ENCODE data around the gene TDRKH.

The TDRKH gene

DNA sequence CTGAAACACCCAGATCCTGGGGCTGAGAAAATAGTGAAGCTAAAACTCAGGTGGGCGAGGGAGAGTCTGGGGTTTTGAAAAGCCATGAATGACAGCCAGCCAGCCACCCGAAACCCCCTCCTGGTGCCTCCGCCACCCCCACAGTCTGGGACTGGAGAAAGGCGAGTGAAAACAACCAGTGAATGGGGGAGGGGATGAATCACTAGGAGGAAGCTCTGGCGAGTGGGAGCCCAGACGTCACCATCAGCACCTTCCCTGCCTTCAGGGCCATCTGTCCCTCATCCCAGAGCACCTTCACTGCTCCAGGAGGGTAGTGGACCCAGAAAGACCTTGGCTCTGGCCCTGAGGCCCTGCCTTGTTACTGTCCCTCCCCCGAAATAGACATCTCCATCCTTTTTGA lies 32.1 kb upstream of the TDRKH start:
- H3K79me2 ChIP-seq (ENCODE audit: low read length), result no peaks in the 10 kb centered on the region
- TF ChIP-seq EZH2phosphoT487 (IDR thresholded peaks at IDR 0.05; ENCODE audit: low read length), result no peak
- DNase-seq, result no peak
- no peak overlapping the region for H3K4me3 ChIP-seq (ENCODE audit: low read length)
- no peaks in the 10 kb centered on the region for H3K36me3 ChIP-seq (replicated peaks; ENCODE audit: insufficient read depth, low read length)
- no peak overlapping the region for H3K27ac ChIP-seq (ENCODE audit: low read length)
- no peaks in the 10 kb centered on the region for H4K20me1 ChIP-seq (ENCODE audit: insufficient read depth, low read length)
- H3K4me2 ChIP-seq (ENCODE audit: low read depth, low read length), result no peak overlapping the region
- no peak overlapping the region for H2AFZ ChIP-seq (ENCODE audit: low read length)
- no peaks in the 10 kb centered on the region for H3K9me3 ChIP-seq (replicated peaks; ENCODE audit: insufficient read depth, low read length)
- no peaks in the 10 kb centered on the region for H3F3A ChIP-seq (ENCODE audit: insufficient read depth, low read length)
- no peaks in the 10 kb centered on the region for H3K9me2 ChIP-seq (replicated peaks; ENCODE audit: insufficient read depth, low read length)
- no peak overlapping the region for H3K9ac ChIP-seq (ENCODE audit: low read length)
- no peaks in the 10 kb centered on the region for H3K27me3 ChIP-seq (replicated peaks; ENCODE audit: insufficient read depth, low read length)
- H3K4me1 ChIP-seq (ENCODE audit: low read length), result peaks cover 23% of the 10 kb centered on the region

DNA sequence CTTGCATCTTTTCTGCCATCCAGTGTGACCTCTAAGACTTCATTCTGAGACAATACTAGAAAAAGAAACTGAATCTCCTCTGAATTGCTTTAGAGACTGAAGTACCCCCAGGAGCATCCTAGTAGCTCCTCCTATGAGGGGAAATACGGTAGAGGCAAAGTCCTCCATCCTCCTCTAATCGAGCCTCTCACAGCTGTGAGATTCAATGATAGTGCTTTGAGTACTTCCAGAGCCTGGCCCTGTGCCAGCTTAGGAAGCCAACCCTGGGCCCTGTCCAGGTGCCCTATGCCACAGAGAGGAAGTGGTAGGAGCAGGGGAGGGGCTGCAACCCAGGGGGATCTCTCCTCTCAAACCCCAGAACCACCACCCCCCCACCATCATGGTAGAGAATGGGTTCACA lies 30.6 kb upstream of the TDRKH start:
- no peak overlapping the region for H3K4me2 ChIP-seq (ENCODE audit: low read depth, low read length)
- H3K9me3 ChIP-seq (replicated peaks; ENCODE audit: insufficient read depth, low read length), result no peaks in the 10 kb centered on the region
- H4K20me1 ChIP-seq (ENCODE audit: insufficient read depth, low read length), result no peaks in the 10 kb centered on the region
- H3K9ac ChIP-seq (ENCODE audit: low read length), result no peak overlapping the region
- H2AFZ ChIP-seq (ENCODE audit: low read length), result peak overlapping the region; percentile 7; the same call in 1 of the 2 replicates
- no peaks in the 10 kb centered on the region for H3K36me3 ChIP-seq (replicated peaks; ENCODE audit: insufficient read depth, low read length)
- DNase-seq, result peak; percentile 52
- H3K27me3 ChIP-seq (replicated peaks; ENCODE audit: insufficient read depth, low read length), result no peaks in the 10 kb centered on the region
- H3F3A ChIP-seq (ENCODE audit: insufficient read depth, low read length), result no peaks in the 10 kb centered on the region
- H3K4me3 ChIP-seq (ENCODE audit: low read length), result no peak overlapping the region
- H3K79me2 ChIP-seq (ENCODE audit: low read length), result no peaks in the 10 kb centered on the region
- no peak overlapping the region for H3K27ac ChIP-seq (ENCODE audit: low read length)
- H3K9me2 ChIP-seq (replicated peaks; ENCODE audit: insufficient read depth, low read length), result no peaks in the 10 kb centered on the region
- TF ChIP-seq EZH2 (optimal IDR thresholded peaks at IDR 0.05; ENCODE audit: low read depth, low read length) (no peak), EZH2phosphoT487 (IDR thresholded peaks at IDR 0.05; ENCODE audit: low read length) (no peak)
- TF ChIP-seq, protein P1, sequence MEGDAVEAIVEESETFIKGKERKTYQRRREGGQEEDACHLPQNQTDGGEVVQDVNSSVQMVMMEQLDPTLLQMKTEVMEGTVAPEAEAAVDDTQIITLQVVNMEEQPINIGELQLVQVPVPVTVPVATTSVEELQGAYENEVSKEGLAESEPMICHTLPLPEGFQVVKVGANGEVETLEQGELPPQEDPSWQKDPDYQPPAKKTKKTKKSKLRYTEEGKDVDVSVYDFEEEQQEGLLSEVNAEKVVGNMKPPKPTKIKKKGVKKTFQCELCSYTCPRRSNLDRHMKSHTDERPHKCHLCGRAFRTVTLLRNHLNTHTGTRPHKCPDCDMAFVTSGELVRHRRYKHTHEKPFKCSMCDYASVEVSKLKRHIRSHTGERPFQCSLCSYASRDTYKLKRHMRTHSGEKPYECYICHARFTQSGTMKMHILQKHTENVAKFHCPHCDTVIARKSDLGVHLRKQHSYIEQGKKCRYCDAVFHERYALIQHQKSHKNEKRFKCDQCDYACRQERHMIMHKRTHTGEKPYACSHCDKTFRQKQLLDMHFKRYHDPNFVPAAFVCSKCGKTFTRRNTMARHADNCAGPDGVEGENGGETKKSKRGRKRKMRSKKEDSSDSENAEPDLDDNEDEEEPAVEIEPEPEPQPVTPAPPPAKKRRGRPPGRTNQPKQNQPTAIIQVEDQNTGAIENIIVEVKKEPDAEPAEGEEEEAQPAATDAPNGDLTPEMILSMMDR (IDR thresholded peaks at IDR 0.05; ENCODE audit: low read length), result no peak
- peaks cover 38% of the 10 kb centered on the region for H3K4me1 ChIP-seq (ENCODE audit: low read length)

DNA sequence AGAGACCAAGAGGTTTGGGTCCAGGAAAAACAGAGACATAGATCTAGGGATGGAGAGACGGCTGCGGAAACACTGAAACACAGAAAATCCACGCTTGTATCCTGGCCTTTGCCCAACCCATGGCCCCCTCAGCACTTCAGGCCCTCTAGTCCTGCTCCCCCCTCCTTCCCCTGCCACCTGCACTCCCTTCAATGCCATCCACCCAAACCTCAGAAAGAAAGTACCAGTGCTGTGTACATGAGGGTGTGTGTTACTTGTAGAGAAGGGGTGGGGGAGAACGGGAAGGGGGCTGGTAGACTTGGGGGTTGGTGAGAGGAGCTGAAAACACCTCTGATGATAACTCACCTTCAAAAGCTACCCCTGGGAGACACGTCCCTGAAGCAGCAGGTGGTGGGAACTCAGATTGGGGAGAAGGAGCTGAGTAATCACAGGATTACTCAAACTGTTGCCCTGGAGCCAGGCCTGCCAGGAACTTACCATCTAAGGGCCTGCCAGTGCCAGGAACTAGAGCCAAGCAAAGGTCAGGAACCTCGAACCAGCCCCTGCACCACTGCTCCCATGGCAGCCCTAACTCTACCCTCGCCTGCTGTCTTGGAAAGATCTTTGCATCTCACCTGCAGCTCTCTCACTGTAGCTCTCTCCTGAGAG lies 29.8 kb upstream of the TDRKH start:
- Histone ChIP-seq H3K79me2 (ENCODE audit: low read length) (no peaks in the 10 kb centered on the region), H3K9ac (ENCODE audit: low read length) (no peak overlapping the region), H3K4me1 (ENCODE audit: low read length) (peaks cover 46% of the 10 kb centered on the region), H3K9me3 (replicated peaks; ENCODE audit: insufficient read depth, low read length) (no peaks in the 10 kb centered on the region), H2AFZ (ENCODE audit: low read length) (no peak overlapping the region), H3K4me2 (ENCODE audit: low read depth, low read length) (no peak overlapping the region), H3K4me3 (ENCODE audit: low read length) (no peak overlapping the region), H3K27ac (ENCODE audit: low read length) (no peak overlapping the region), H4K20me1 (ENCODE audit: insufficient read depth, low read length) (no peaks in the 10 kb centered on the region), H3K9me2 (replicated peaks; ENCODE audit: insufficient read depth, low read length) (no peaks in the 10 kb centered on the region), H3K36me3 (replicated peaks; ENCODE audit: insufficient read depth, low read length) (no peaks in the 10 kb centered on the region), H3F3A (ENCODE audit: insufficient read depth, low read length) (no peaks in the 10 kb centered on the region; the same call in 1 of the 2 replicates), H3K27me3 (replicated peaks; ENCODE audit: insufficient read depth, low read length) (no peaks in the 10 kb centered on the region)
- DNase-seq, result no peak
- TF ChIP-seq EZH2phosphoT487 (IDR thresholded peaks at IDR 0.05; ENCODE audit: low read length), result no peak
- TF ChIP-seq, protein P1 (IDR thresholded peaks at IDR 0.05; ENCODE audit: low read length), result no peak
- no peak for TF ChIP-seq EZH2 (optimal IDR thresholded peaks at IDR 0.05; ENCODE audit: low read depth, low read length)

DNA sequence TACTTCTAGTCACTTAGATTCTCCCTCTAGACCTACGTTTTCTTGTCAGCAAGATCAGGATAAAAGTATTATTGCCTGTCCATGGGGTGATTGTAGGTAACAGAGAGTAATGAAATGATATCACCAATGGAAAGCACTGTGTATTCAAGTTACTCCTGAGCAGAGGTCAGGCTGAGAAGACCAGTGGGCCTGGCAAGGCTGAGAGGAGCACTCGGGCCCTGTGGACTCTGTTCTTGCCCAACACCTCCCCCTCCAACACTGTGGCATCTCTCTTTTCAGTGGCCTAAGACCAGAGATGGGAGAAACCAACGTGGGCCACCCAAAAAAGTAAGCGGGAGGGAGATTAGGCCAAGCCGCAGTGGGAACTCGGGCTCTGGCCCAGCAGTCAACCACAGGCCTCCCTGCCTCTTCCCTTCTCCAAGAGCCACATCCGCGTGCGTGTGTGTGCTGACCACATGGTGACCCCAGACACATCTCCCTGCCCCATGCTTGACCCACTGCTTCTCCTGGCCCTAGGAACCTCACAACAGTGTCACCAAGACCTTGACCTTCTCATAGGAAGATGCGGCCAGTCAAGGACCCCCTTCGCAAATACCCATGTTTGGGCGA lies 29.0 kb upstream of the TDRKH start:
- H2AFZ ChIP-seq (ENCODE audit: low read length), result no peak overlapping the region
- no peaks in the 10 kb centered on the region; the same call in 1 of the 2 replicates for H3F3A ChIP-seq (ENCODE audit: insufficient read depth, low read length)
- H3K4me1 ChIP-seq (ENCODE audit: low read length), result peaks cover 54% of the 10 kb centered on the region
- H3K9me3 ChIP-seq (replicated peaks; ENCODE audit: insufficient read depth, low read length), result no peaks in the 10 kb centered on the region
- no peak overlapping the region for H3K27ac ChIP-seq (ENCODE audit: low read length)
- H3K9me2 ChIP-seq (replicated peaks; ENCODE audit: insufficient read depth, low read length), result no peaks in the 10 kb centered on the region
- DNase-seq, result no peak
- H3K27me3 ChIP-seq (replicated peaks; ENCODE audit: insufficient read depth, low read length), result no peaks in the 10 kb centered on the region
- TF ChIP-seq, protein P1 (IDR thresholded peaks at IDR 0.05; ENCODE audit: low read length), result no peak
- no peak for TF ChIP-seq EZH2 (optimal IDR thresholded peaks at IDR 0.05; ENCODE audit: low read depth, low read length)
- no peak for TF ChIP-seq EZH2phosphoT487 (IDR thresholded peaks at IDR 0.05; ENCODE audit: low read length)
- no peak overlapping the region for H3K4me3 ChIP-seq (ENCODE audit: low read length)
- no peaks in the 10 kb centered on the region for H4K20me1 ChIP-seq (ENCODE audit: insufficient read depth, low read length)
- no peaks in the 10 kb centered on the region for H3K36me3 ChIP-seq (replicated peaks; ENCODE audit: insufficient read depth, low read length)
- no peak overlapping the region for H3K4me2 ChIP-seq (ENCODE audit: low read depth, low read length)
- H3K9ac ChIP-seq (ENCODE audit: low read length), result no peak overlapping the region
- H3K79me2 ChIP-seq (ENCODE audit: low read length), result no peaks in the 10 kb centered on the region

Measured in MM.1S (cell line).